ENCODE data around the gene BACE1. TPM values are rescaled to one million over a fixed set of nuclear protein-coding genes. Genes with fewer than 3 reads are reported as not detected.

BACE1 gene
- polyA plus RNA-seq, 1 of the 3 experiments (the other 2 are of a cell fraction) = 37.8 TPM

- Histone ChIP-seq H3K9me3 (no peaks in the 10 kb centered on the region), H3K27me3 (ENCODE audit: insufficient read depth) (no peaks in the 10 kb centered on the region), H3K9ac (no peak overlapping the region), H3K36me3 (replicated peaks in 1 of 2; ENCODE audit: control insufficient read depth in 1 of 2, insufficient read depth in 2 of 2, low read length in 1 of 2) (peaks cover 17 to 20% of the 10 kb centered on the region in 2 experiments), H3K9me2 (no peaks in the 10 kb centered on the region), H3K4me1 (ENCODE audit: control insufficient read depth in 1 of 2, insufficient read depth in 2 of 2, low read depth in 1 of 2, low read length in 1 of 2) (peaks cover 0 to 4% of the 10 kb centered on the region in 2 experiments; a peak in 1 of 4 replicates), H3F3A (replicated peaks; ENCODE audit: insufficient read depth) (peaks cover 19% of the 10 kb centered on the region), H3K4me2 (no peak overlapping the region), H4K20me1 (ENCODE audit: insufficient read depth) (no peaks in the 10 kb centered on the region), H3K79me2 (ENCODE audit: insufficient read depth) (no peaks in the 10 kb centered on the region), H3K27ac (ENCODE audit: low read depth in 2 of 2, low read length in 1 of 2) (no peak overlapping the region), H3K4me3 (ENCODE audit: low read depth in 2 of 2, low read length in 1 of 2) (no peak overlapping the region), H2AFZ (ENCODE audit: low read depth) (no peak overlapping the region)
- WGBS (ENCODE audit: low lambda C conversion rate) = 53% methylated on average over 2 of the region's 2 CpGs
- ChIA-PET POLR2A (no interaction called here), CTCF (no interaction called here)
- no peak for TF ChIP-seq RCOR1 (IDR thresholded peaks at IDR 0.05; ENCODE audit: low read length)
- no peak for TF ChIP-seq IRF3 (IDR thresholded peaks at IDR 0.05; ENCODE audit: low read depth, low read length)
- TF ChIP-seq MEF2A (IDR thresholded peaks at IDR 0.05; ENCODE audit: borderline replicate concordance, low read depth) = no peak
- no peak for TF ChIP-seq RXRA (IDR thresholded peaks at IDR 0.05; ENCODE audit: borderline replicate concordance, low read depth)
- TF ChIP-seq RFX5 (IDR thresholded peaks at IDR 0.05; ENCODE audit: low read length) = no peak
- TF ChIP-seq NFIC (IDR thresholded peaks at IDR 0.05; ENCODE audit: borderline replicate concordance) = no peak
- TF ChIP-seq TCF12 (IDR thresholded peaks at IDR 0.05) = no peak
- TF ChIP-seq TEAD4 (IDR thresholded peaks at IDR 0.05; ENCODE audit: borderline replicate concordance, insufficient read depth) = no peak
- no peak for TF ChIP-seq EP300 (IDR thresholded peaks at IDR 0.05; ENCODE audit: borderline replicate concordance in 1 of 2, low read depth in 1 of 2, low read length in 1 of 2)
- TF ChIP-seq EZH2phosphoT487 (IDR thresholded peaks at IDR 0.05; ENCODE audit: borderline replicate concordance, low read depth) = no peak
- no peak for TF ChIP-seq SIN3A (IDR thresholded peaks at IDR 0.05; ENCODE audit: borderline replicate concordance, low read depth, low read length)
- TF ChIP-seq CHD2 (IDR thresholded peaks at IDR 0.05; ENCODE audit: low read length, partially characterized antibody) = no peak
- no peak for TF ChIP-seq SMC3 (IDR thresholded peaks at IDR 0.05; ENCODE audit: low read depth, low read length)
- TF ChIP-seq REST (IDR thresholded peaks at IDR 0.05; ENCODE audit: low read depth, low read length) = no peak
- TF ChIP-seq ZBTB33 (IDR thresholded peaks at IDR 0.05; ENCODE audit: borderline replicate concordance, low read depth) = no peak
- TF ChIP-seq YY1 (IDR thresholded peaks at IDR 0.05; ENCODE audit: low read depth) = no peak
- no peak for TF ChIP-seq JUND (IDR thresholded peaks at IDR 0.05)
- TF ChIP-seq POLR2AphosphoS5 (IDR thresholded peaks at IDR 0.05; ENCODE audit: low read depth, low read length) = no peak
- no peak for TF ChIP-seq GATA2 (CRISPR knock-in tag; IDR thresholded peaks at IDR 0.05)
- no peak for DNase-seq
These were observed 59.5 kb downstream of the BACE1 start for GRCh38 chr11:117256573-117256972.

All from SK-N-SH (cell line).